H1 (cell line): ENCODE data around the gene PNCK. TPM values are rescaled to one million over a fixed set of nuclear protein-coding genes. Genes with fewer than 3 reads are reported as not detected.

Experiments used
- CTCF ChIA-PET: fragments of 300-600 bp; sonication (Branson Sonifier 250); formaldehyde crosslinking; loops from one replicate; lab custom pipeline; 2021; ENCODE audit not compliant: partially characterized antibody; lab: Charles Lee
- POLR2A ChIA-PET: fragments of 300-600 bp; sonication (Branson Sonifier 250); formaldehyde crosslinking; loops from one replicate; lab custom pipeline; 2021; ENCODE audit warnings: inconsistent platforms; ENCODE audit not compliant: partially characterized antibody; lab: Charles Lee
- DNase-seq, 2 experiments: peaks; one replicate each; pipeline versions ENCODE4 v3.0.0 to v3.0.0-alpha.2; 2010 to 2022; ENCODE audit warnings: low spot score in 2 of 2, low read depth in 1 of 2, mixed read lengths in 1 of 2
- FAIRE-seq: peaks from 2 replicates; lab custom pipeline; 2011; peaks lifted over from hg19 to GRCh38; lab: Jason Lieb, UNC
- H2AFZ ChIP-seq: 2 replicates; pipeline ENCODE4 v1.8.1; 2012; ENCODE audit warnings: low read length, inconsistent platforms
- H2AK5ac ChIP-seq: 2 replicates; pipeline ENCODE4 v1.6.1; 2013; ENCODE audit warnings: low read depth, low read length
- H2BK120ac ChIP-seq: replicated peaks from 2 replicates; pipeline ENCODE3; 2013; ENCODE audit warnings: low read depth, low read length, inconsistent platforms
- H2BK12ac ChIP-seq: 2 replicates; pipeline ENCODE4 v1.6.1; 2013; ENCODE audit warnings: low read depth, low read length
- H2BK15ac ChIP-seq: 2 replicates; pipeline ENCODE4 v1.6.1; 2013; ENCODE audit warnings: low read length
- H2BK20ac ChIP-seq: 2 replicates; pipeline ENCODE4 v1.6.1; 2013; ENCODE audit warnings: low read length
- H2BK5ac ChIP-seq: 2 replicates; pipeline ENCODE4 v1.6.1; 2013; ENCODE audit warnings: low read depth, low read length
- H3K14ac ChIP-seq: 2 replicates; pipeline ENCODE4 v1.6.1; 2013; ENCODE audit warnings: inconsistent platforms; ENCODE audit not compliant: insufficient read length
- H3K18ac ChIP-seq: 2 replicates; pipeline ENCODE4 v1.6.1; 2013; ENCODE audit warnings: low read length; ENCODE audit errors: extremely low read depth
- H3K23ac ChIP-seq: 2 replicates; pipeline ENCODE4 v1.6.1; 2013; ENCODE audit warnings: inconsistent platforms; ENCODE audit not compliant: insufficient read length
- H3K23me2 ChIP-seq: 2 replicates; pipeline ENCODE4 v1.6.1; 2013; ENCODE audit warnings: low read depth, low read length
- H3K27ac ChIP-seq: 2 replicates; pipeline ENCODE4 v1.6.1; 2011; ENCODE audit warnings: low read depth, low read length, inconsistent platforms
- H3K27me3 ChIP-seq, 4 experiments: replicated peaks in 1 of 4; 1 replicate in 1 of 4; 2 replicates in 3 of 4; pipeline versions ENCODE4 v1.6.1 to v1.8.1; 2011 to 2013; ENCODE audit warnings: low read length in 3 of 4, mild to moderate bottlenecking in 3 of 4, inconsistent platforms in 2 of 4, mixed read lengths in 2 of 4, moderate library complexity in 1 of 4; ENCODE audit not compliant: control insufficient read depth in 3 of 4, insufficient read depth in 3 of 4; ENCODE audit errors: extremely low read depth in 1 of 4
- H3K36me3 ChIP-seq, 4 experiments: 2 replicates each; pipeline versions ENCODE4 v1.6.1 to v1.8.1; 2011 to 2013; ENCODE audit warnings: mild to moderate bottlenecking in 4 of 4, low read length in 3 of 4, moderate library complexity in 2 of 4, control low read depth in 1 of 4, inconsistent platforms in 1 of 4; ENCODE audit not compliant: insufficient read depth in 4 of 4, control insufficient read depth in 2 of 4
- H3K4ac ChIP-seq: replicated peaks from 2 replicates; pipeline ENCODE3; 2013; ENCODE audit warnings: low read length, low read depth, mixed read lengths, inconsistent platforms; ENCODE audit not compliant: insufficient read length
- H3K4me1 ChIP-seq, 4 experiments: replicated peaks in 1 of 4; 1 replicate in 1 of 4; 2 replicates in 3 of 4; pipeline versions ENCODE4 v1.6.1 to v1.8.1; 2011 to 2013; ENCODE audit warnings: low read length in 3 of 4, inconsistent platforms in 2 of 4, mixed read lengths in 1 of 4; ENCODE audit not compliant: insufficient read depth in 4 of 4, control insufficient read depth in 3 of 4
- H3K4me2 ChIP-seq, 2 experiments: 2 replicates each; pipeline versions ENCODE4 v1.6.1 to v1.8.1; 2011 to 2013; ENCODE audit warnings: low read depth in 2 of 2, low read length in 2 of 2, control low read depth in 1 of 2, inconsistent platforms in 1 of 2, mild to moderate bottlenecking in 1 of 2; ENCODE audit not compliant: insufficient read depth in 1 of 2
- H3K4me3 ChIP-seq, 4 experiments: fragments of 200-600, 300-600 bp in 1 of 4; sonication (generic), shearing (Covaris generic), sonication (Bioruptor Twin) in 1 of 4; 2 replicates each; pipeline versions ENCODE4 v1.5.1 to v1.8.1; 2011 to 2016; ENCODE audit warnings: low read length in 4 of 4, low read depth in 3 of 4, control low read depth in 2 of 4, inconsistent platforms in 2 of 4, mild to moderate bottlenecking in 2 of 4, mixed read lengths in 1 of 4, moderate library complexity in 1 of 4; ENCODE audit not compliant: insufficient read depth in 2 of 4; ENCODE audit errors: extremely low read depth in 1 of 4
- H3K56ac ChIP-seq: replicated peaks from 2 replicates; pipeline ENCODE3; 2013; ENCODE audit warnings: low read depth, mild to moderate bottlenecking, mixed read lengths, low read length, inconsistent platforms; ENCODE audit not compliant: insufficient read length
- H3K79me1 ChIP-seq: 2 replicates; pipeline ENCODE4 v1.6.1; 2013; ENCODE audit warnings: low read depth, low read length, control low read depth
- H3K79me2 ChIP-seq, 2 experiments: 2 replicates each; pipeline versions ENCODE4 v1.6.1 to v1.8.1; 2012 to 2013; ENCODE audit warnings: low read length in 2 of 2, mild to moderate bottlenecking in 2 of 2, inconsistent platforms in 1 of 2; ENCODE audit not compliant: insufficient read depth in 2 of 2, control insufficient read depth in 1 of 2
- H3K9ac ChIP-seq, 4 experiments: replicated peaks in 1 of 4; 1 replicate in 1 of 4; 2 replicates in 3 of 4; pipeline versions ENCODE4 v1.6.1 to v1.8.1; 2011 to 2013; ENCODE audit warnings: low read depth in 3 of 4, low read length in 3 of 4, control low read depth in 2 of 4, mild to moderate bottlenecking in 2 of 4, moderate library complexity in 2 of 4, inconsistent platforms in 1 of 4; ENCODE audit errors: extremely low read depth in 1 of 4
- H3K9me3 ChIP-seq, 2 experiments: 2 replicates each; pipeline versions ENCODE4 v1.6.1 to v1.8.1; 2012 to 2013; ENCODE audit warnings: mild to moderate bottlenecking in 2 of 2, moderate library complexity in 2 of 2, control low read depth in 1 of 2, inconsistent platforms in 1 of 2, low read depth in 1 of 2, low read length in 1 of 2, mixed read lengths in 1 of 2; ENCODE audit not compliant: insufficient read depth in 2 of 2
- H4K20me1 ChIP-seq, 2 experiments: replicated peaks in 1 of 2; 2 replicates each; pipeline versions ENCODE3 to v1.8.1; 2011 to 2013; ENCODE audit warnings: inconsistent platforms in 2 of 2, low read length in 2 of 2, mild to moderate bottlenecking in 1 of 2; ENCODE audit not compliant: insufficient read depth in 2 of 2, control insufficient read depth in 1 of 2
- H4K5ac ChIP-seq: 2 replicates; pipeline ENCODE4 v1.6.1; 2013; ENCODE audit warnings: low read length, low read depth, mixed read lengths, inconsistent platforms; ENCODE audit not compliant: insufficient read length
- H4K8ac ChIP-seq: 2 replicates; pipeline ENCODE4 v1.8.0; 2013; ENCODE audit warnings: mild to moderate bottlenecking, moderate library complexity, low read length, inconsistent platforms; ENCODE audit not compliant: insufficient read depth; ENCODE audit errors: extremely low read depth
- H4K91ac ChIP-seq: replicated peaks from 2 replicates; pipeline ENCODE3; 2013; ENCODE audit warnings: low read length, mixed read lengths, inconsistent platforms; ENCODE audit not compliant: insufficient read length
- ATF3 ChIP-seq: IDR thresholded peaks from 2 replicates; pipeline ENCODE4 v1.6.1; 2011; ENCODE audit warnings: low read depth, mild to moderate bottlenecking, low read length; ENCODE audit not compliant: insufficient read depth
- CREB1 ChIP-seq: IDR thresholded peaks from 2 replicates; pipeline ENCODE4 v1.6.1; 2012; ENCODE audit warnings: inconsistent platforms
- GTF2F1 ChIP-seq: IDR thresholded peaks from 2 replicates; pipeline ENCODE4 v1.6.1; 2012; ENCODE audit warnings: low read depth, low read length, improper control_type of control experiment, borderline replicate concordance
- KDM1A ChIP-seq: fragments of 200-600, 300-600 bp; sonication (generic); IDR thresholded peaks from 2 replicates; pipeline ENCODE4 v1.7.1; 2016; ENCODE audit warnings: mild to moderate bottlenecking, low read length, borderline replicate concordance
- MAFK ChIP-seq: IDR thresholded peaks from 2 replicates; pipeline ENCODE4 v1.6.1; 2012; ENCODE audit warnings: low read depth, mild to moderate bottlenecking, improper control_type of control experiment, low read length
- POLR2A ChIP-seq, 2 experiments: IDR thresholded peaks; 1 replicate in 1 of 2; 2 replicates in 1 of 2; pipeline ENCODE4 v1.6.1; 2011; ENCODE audit warnings: low read depth in 2 of 2, low read length in 2 of 2, mild to moderate bottlenecking in 2 of 2; ENCODE audit errors: control extremely low read depth in 1 of 2
- POLR2AphosphoS5 ChIP-seq: IDR thresholded peaks from 2 replicates; pipeline ENCODE4 v1.6.1; 2011; ENCODE audit warnings: low read depth, low read length
- POU5F1 ChIP-seq: IDR thresholded peaks from 2 replicates; pipeline ENCODE4 v1.6.1; 2011; ENCODE audit warnings: low read depth, mild to moderate bottlenecking, low read length, moderate library complexity
- RAD21 ChIP-seq, 2 experiments: IDR thresholded peaks in 1 of 2; conservative IDR thresholded peaks in 1 of 2; 2 replicates each; pipeline ENCODE4 v1.6.1; 2011; ENCODE audit warnings: low read depth in 2 of 2, low read length in 2 of 2, improper control_type of control experiment in 1 of 2, inconsistent platforms in 1 of 2, mild to moderate bottlenecking in 1 of 2, moderate library complexity in 1 of 2
- SIRT6 ChIP-seq: IDR thresholded peaks from one replicate; pipeline ENCODE4 v1.7.1; 2012; ENCODE audit warnings: low read length, inconsistent platforms
- SUZ12 ChIP-seq: fragments of 200-600 bp; sonication (generic); IDR thresholded peaks from 2 replicates; pipeline ENCODE4 v1.6.1; 2012; ENCODE audit warnings: mild to moderate bottlenecking, inconsistent platforms, low read length, moderate library complexity, mixed read lengths
- WGBS, 2 experiments: shearing (Covaris generic) in 1 of 2; methylation state at CpG; one replicate each; pipeline versions ENCODE4 v1.1.6 to v1.1.7; 2013 to 2015; ENCODE audit warnings: low lambda C conversion rate in 2 of 2, mixed read lengths in 2 of 2, inconsistent platforms in 1 of 2, low coverage in 1 of 2, missing lambda C conversion rate in 1 of 2; ENCODE audit not compliant: insufficient replicate concordance in 2 of 2, insufficient coverage in 1 of 2, insufficient read length in 1 of 2; ENCODE audit errors: extremely low coverage in 1 of 2, missing lambda C conversion rate in 1 of 2; 5-methylcytosine and 5-hydroxymethylcytosine counted together
- polyA plus RNA-seq, 7 experiments: library from polyadenylated mRNA; depleted of rRNA in 3 of 7; stranded (reverse) in 5 of 7; unstranded in 2 of 7; fragments of >200 nt in 5 of 7; fragments of 200-250 nt in 2 of 7; gene quantifications; 1 replicate in 5 of 7; 2 replicates in 1 of 7; 4 replicates in 1 of 7; pipeline versions ENCODE4 v1.2.1 to v1.2.3, GENCODE V29; 2011 to 2013; ENCODE audit warnings: missing spikeins in 2 of 7, mixed read lengths in 2 of 7
- total RNA-seq: library from RNA; stranded (reverse); fragmentation: NEBNext Ultra II Directional; extraction: Animal tissue kit (Norgen Biotek cat#: 25700); gene quantifications from 2 replicates; pipeline ENCODE4 v1.2.1, GENCODE V29; 2021
- TF ChIP-seq, protein P1 (sequence below): IDR thresholded peaks from 2 replicates; pipeline ENCODE4 v1.6.1; 2012; ENCODE audit warnings: inconsistent platforms

PNCK gene
- total and polyA plus RNA-seq, 2 of the 8 experiments (the other 6 are each of a cell fraction or from before 2014, with no cell fraction given), result 6.2 to 6.3 TPM

- Histone ChIP-seq H4K8ac (no peak overlapping the region), H3K4ac (no peak overlapping the region), H4K20me1 (no peaks in the 10 kb centered on the region), H2BK20ac (no peak overlapping the region), H3K56ac (no peak overlapping the region), H3K23ac (no peak overlapping the region), H3K4me3 (no peak overlapping the region), H3K36me3 (no peaks in the 10 kb centered on the region), H3K14ac (no peak overlapping the region), H2BK15ac (no peak overlapping the region), H4K5ac (no peak overlapping the region), H3K23me2 (no peaks in the 10 kb centered on the region), H3K27me3 (no peaks in the 10 kb centered on the region), H2BK5ac (no peak overlapping the region), H3K18ac (no peak overlapping the region), H3K9me3 (no peaks in the 10 kb centered on the region), H3K27ac (no peak overlapping the region), H3K79me2 (no peaks in the 10 kb centered on the region), H2AFZ (no peak overlapping the region), H3K79me1 (no peaks in the 10 kb centered on the region), H2BK12ac (no peak overlapping the region), H2BK120ac (no peak overlapping the region), H3K4me1 (no peaks in the 10 kb centered on the region), H2AK5ac (no peak overlapping the region), H3K4me2 (no peak overlapping the region), H4K91ac (no peak overlapping the region), H3K9ac (no peak overlapping the region)
- no peak for TF ChIP-seq POLR2AphosphoS5
- no peak for TF ChIP-seq POLR2A (IDR thresholded peaks at IDR 0.05; ENCODE audit: control extremely low read depth in 1 of 2, low read depth in 2 of 2, low read length in 2 of 2)
- no peak for TF ChIP-seq RAD21 (IDR thresholded peaks at IDR 0.05 in 1 of 2, conservative IDR thresholded peaks at IDR 0.05 in 1 of 2; ENCODE audit: low read depth in 2 of 2, low read length in 2 of 2)
- no peak for TF ChIP-seq CREB1
- no peak for TF ChIP-seq GTF2F1
- no peak for TF ChIP-seq POU5F1
- TF ChIP-seq KDM1A, result no peak
- TF ChIP-seq, protein P1, sequence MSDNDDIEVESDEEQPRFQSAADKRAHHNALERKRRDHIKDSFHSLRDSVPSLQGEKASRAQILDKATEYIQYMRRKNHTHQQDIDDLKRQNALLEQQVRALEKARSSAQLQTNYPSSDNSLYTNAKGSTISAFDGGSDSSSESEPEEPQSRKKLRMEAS, result no peak
- no peak for TF ChIP-seq ATF3
- no peak for TF ChIP-seq SUZ12
- TF ChIP-seq MAFK, result no peak
- no peak for TF ChIP-seq SIRT6
- WGBS, 2 experiments, result no CpG with 5 or more reads among the region's 14 CpGs
- no peak for FAIRE-seq
- POLR2A ChIA-PET, result no interaction called here
- no peak for DNase-seq
- CTCF ChIA-PET, result interaction anchor here (1.1 to 4.5 kb wide), 3 partner anchors 14 to 61 kb away, joined by 3 to 30 read pairs (median 4); partner anchors contain the start of gene DUSP9
Measured at GRCh38 chrX:153633048-153633447, 40.6 kb downstream of the PNCK start.
